ENCODE measurements around the gene SARM1.

GRCh38 chr17:28344435-28344901 lies 27.0 kb upstream of the SARM1 start:
- TF ChIP-seq, protein P1, sequence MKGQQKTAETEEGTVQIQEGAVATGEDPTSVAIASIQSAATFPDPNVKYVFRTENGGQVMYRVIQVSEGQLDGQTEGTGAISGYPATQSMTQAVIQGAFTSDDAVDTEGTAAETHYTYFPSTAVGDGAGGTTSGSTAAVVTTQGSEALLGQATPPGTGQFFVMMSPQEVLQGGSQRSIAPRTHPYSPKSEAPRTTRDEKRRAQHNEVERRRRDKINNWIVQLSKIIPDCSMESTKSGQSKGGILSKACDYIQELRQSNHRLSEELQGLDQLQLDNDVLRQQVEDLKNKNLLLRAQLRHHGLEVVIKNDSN (CRISPR knock-in tag; IDR thresholded peaks at IDR 0.05) = no peak
- TF ChIP-seq, protein P2, sequence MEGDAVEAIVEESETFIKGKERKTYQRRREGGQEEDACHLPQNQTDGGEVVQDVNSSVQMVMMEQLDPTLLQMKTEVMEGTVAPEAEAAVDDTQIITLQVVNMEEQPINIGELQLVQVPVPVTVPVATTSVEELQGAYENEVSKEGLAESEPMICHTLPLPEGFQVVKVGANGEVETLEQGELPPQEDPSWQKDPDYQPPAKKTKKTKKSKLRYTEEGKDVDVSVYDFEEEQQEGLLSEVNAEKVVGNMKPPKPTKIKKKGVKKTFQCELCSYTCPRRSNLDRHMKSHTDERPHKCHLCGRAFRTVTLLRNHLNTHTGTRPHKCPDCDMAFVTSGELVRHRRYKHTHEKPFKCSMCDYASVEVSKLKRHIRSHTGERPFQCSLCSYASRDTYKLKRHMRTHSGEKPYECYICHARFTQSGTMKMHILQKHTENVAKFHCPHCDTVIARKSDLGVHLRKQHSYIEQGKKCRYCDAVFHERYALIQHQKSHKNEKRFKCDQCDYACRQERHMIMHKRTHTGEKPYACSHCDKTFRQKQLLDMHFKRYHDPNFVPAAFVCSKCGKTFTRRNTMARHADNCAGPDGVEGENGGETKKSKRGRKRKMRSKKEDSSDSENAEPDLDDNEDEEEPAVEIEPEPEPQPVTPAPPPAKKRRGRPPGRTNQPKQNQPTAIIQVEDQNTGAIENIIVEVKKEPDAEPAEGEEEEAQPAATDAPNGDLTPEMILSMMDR (IDR thresholded peaks at IDR 0.05 in 2 of 3, conservative IDR thresholded peaks at IDR 0.05 in 1 of 3; ENCODE audit: insufficient read depth in 2 of 3, low read depth in 1 of 3, low read length in 3 of 3) = no peak
- TF ChIP-seq, protein P3, sequence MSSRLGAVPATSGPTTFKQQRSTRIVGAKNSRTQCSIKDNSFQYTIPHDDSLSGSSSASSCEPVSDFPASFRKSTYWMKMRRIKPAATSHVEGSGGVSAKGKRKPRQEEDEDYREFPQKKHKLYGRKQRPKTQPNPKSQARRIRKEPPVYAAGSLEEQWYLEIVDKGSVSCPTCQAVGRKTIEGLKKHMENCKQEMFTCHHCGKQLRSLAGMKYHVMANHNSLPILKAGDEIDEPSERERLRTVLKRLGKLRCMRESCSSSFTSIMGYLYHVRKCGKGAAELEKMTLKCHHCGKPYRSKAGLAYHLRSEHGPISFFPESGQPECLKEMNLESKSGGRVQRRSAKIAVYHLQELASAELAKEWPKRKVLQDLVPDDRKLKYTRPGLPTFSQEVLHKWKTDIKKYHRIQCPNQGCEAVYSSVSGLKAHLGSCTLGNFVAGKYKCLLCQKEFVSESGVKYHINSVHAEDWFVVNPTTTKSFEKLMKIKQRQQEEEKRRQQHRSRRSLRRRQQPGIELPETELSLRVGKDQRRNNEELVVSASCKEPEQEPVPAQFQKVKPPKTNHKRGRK (tag; IDR thresholded peaks at IDR 0.05) = no peak
- no peak for TF ChIP-seq CHD1 (IDR thresholded peaks at IDR 0.05; ENCODE audit: low read length)
- TF ChIP-seq PHF8 (IDR thresholded peaks at IDR 0.05; ENCODE audit: borderline replicate concordance, low read length) = no peak

Measured in K562 (cell line).